ENCODE data around the gene GDPGP1. TPM values are rescaled to one million over a fixed set of nuclear protein-coding genes. Genes with fewer than 3 reads are reported as not detected.

The GDPGP1 gene
- total and polyA plus RNA-seq, 9 of the 15 experiments (the other 6 are each of a cell fraction or from before 2014, with no cell fraction given), result 0.78 to 6.1 (median 2.8) TPM

DNA sequence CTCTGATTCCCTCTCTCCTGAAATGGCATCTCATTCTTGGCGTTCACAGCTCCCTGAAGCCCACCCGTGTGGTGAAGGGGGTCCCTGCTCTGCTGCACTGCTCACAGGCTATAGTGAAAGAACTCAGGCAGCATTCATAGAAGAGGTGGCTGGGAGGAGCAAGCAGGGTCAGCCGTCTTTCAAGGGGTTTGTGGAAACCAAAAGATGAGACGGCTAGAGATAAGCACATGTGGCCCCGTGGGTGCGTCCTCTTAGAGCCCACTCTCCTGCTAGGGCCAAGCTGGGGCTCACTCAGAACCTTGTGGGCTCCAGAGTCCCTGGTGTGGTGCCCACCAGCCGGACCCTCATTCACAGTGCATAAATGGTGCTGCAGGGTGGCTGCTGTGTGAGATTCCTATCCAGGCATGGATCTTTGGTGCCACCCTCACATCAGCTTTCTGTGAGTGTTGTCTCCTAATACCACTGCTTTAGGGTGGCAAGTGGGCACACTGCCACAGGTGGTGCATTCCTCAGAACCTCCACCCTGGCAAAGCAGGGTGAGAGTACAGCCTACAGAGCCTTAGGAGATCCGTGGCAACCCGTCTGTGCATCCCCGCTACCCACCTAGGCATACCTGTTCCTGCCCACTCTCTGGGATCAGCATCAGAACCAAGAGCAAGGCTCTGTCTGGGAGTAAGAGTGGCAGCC, 44.1 kb upstream of the GDPGP1 start (continued):
- TF ChIP-seq TCF3 (CRISPR knock-in tag; IDR thresholded peaks at IDR 0.05) (peak; percentile 24), MYNN (IDR thresholded peaks at IDR 0.05) (peak; percentile 1; the same call in 1 of the 2 replicates), MYNN (CRISPR knock-in tag; IDR thresholded peaks at IDR 0.05) (no peak), CXXC5 (CRISPR knock-in tag; IDR thresholded peaks at IDR 0.05) (peak; percentile 39; the same call in 1 of the 2 replicates), ZNF589 (CRISPR knock-in tag; IDR thresholded peaks at IDR 0.05; ENCODE audit: low read depth) (no peak), MEIS2 (IDR thresholded peaks at IDR 0.05; ENCODE audit: partially characterized antibody) (peak; percentile 21), ARID1B (IDR thresholded peaks at IDR 0.05) (peak; percentile 49; the same call in 1 of the 2 replicates), SP1 (CRISPR knock-in tag; IDR thresholded peaks at IDR 0.05) (no peak), KDM1A (IDR thresholded peaks at IDR 0.05) (no peak), ZNF12 (CRISPR knock-in tag; IDR thresholded peaks at IDR 0.05) (no peak), ZNF23 (CRISPR knock-in tag; IDR thresholded peaks at IDR 0.05) (no peak), PRPF4 (IDR thresholded peaks at IDR 0.05; ENCODE audit: insufficient read depth, low read depth, low read length, poor library complexity, severe bottlenecking) (no peak), CBFA2T3 (IDR thresholded peaks at IDR 0.05) (peak; percentile 41), IRF2 (CRISPR knock-in tag; IDR thresholded peaks at IDR 0.05) (no peak), MAFF (IDR thresholded peaks at IDR 0.05; ENCODE audit: low read length) (no peak), FOXK1 (CRISPR knock-in tag; IDR thresholded peaks at IDR 0.05; ENCODE audit: borderline replicate concordance) (no peak), MYC (IDR thresholded peaks at IDR 0.05; ENCODE audit: low read depth, low read length) (peak; percentile 22; the same call in 1 of the 2 replicates), MYC (CRISPR knock-in tag; IDR thresholded peaks at IDR 0.05; ENCODE audit: borderline replicate concordance, low read depth) (no peak), ZNF232 (CRISPR knock-in tag; IDR thresholded peaks at IDR 0.05) (no peak), MCM2 (IDR thresholded peaks at IDR 0.05; ENCODE audit: low read depth) (no peak), ZBTB7A (IDR thresholded peaks at IDR 0.05; ENCODE audit: borderline replicate concordance, control insufficient read depth, low read depth, low read length) (peak; percentile 82; the same call in 1 of the 2 replicates), RFX1 (IDR thresholded peaks at IDR 0.05) (no peak), ZNF224 (CRISPR knock-in tag; IDR thresholded peaks at IDR 0.05) (no peak), RCOR1 (IDR thresholded peaks at IDR 0.05; ENCODE audit: borderline replicate concordance in 1 of 2, low read depth in 2 of 2, low read length in 2 of 2) (no peak), DIDO1 (tag; IDR thresholded peaks at IDR 0.05; ENCODE audit: low read depth) (no peak), THRAP3 (IDR thresholded peaks at IDR 0.05; ENCODE audit: borderline replicate concordance) (no peak)
- TF ChIP-seq, protein P1, sequence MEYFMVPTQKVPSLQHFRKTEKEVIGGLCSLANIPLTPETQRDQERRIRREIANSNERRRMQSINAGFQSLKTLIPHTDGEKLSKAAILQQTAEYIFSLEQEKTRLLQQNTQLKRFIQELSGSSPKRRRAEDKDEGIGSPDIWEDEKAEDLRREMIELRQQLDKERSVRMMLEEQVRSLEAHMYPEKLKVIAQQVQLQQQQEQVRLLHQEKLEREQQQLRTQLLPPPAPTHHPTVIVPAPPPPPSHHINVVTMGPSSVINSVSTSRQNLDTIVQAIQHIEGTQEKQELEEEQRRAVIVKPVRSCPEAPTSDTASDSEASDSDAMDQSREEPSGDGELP (CRISPR knock-in tag; IDR thresholded peaks at IDR 0.05; ENCODE audit: borderline replicate concordance), result 0 out of 2 replicates have a peak, but pooled peaks have one; percentile 26
- TF ChIP-seq, protein P2, sequence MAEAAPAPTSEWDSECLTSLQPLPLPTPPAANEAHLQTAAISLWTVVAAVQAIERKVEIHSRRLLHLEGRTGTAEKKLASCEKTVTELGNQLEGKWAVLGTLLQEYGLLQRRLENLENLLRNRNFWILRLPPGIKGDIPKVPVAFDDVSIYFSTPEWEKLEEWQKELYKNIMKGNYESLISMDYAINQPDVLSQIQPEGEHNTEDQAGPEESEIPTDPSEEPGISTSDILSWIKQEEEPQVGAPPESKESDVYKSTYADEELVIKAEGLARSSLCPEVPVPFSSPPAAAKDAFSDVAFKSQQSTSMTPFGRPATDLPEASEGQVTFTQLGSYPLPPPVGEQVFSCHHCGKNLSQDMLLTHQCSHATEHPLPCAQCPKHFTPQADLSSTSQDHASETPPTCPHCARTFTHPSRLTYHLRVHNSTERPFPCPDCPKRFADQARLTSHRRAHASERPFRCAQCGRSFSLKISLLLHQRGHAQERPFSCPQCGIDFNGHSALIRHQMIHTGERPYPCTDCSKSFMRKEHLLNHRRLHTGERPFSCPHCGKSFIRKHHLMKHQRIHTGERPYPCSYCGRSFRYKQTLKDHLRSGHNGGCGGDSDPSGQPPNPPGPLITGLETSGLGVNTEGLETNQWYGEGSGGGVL (CRISPR knock-in tag; IDR thresholded peaks at IDR 0.05), result no peak
- TF ChIP-seq, protein P3, sequence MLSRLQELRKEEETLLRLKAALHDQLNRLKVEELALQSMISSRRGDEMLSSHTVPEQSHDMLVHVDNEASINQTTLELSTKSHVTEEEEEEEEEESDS (CRISPR knock-in tag; IDR thresholded peaks at IDR 0.05), result no peak

All from K562 (cell line).